Measurements from ENCODE around the gene MAGI2. TPM values are rescaled to one million over a fixed set of nuclear protein-coding genes. Genes with fewer than 3 reads are reported as not detected.

The MAGI2 gene
- total RNA-seq, 4 donors from 2014 or later: 0.23 to 5.5 (median 0.45) TPM

- no peaks in the 10 kb centered on the region for H3K4me1 ChIP-seq
- no peaks in the 10 kb centered on the region for H3K36me3 ChIP-seq
- no peaks in the 10 kb centered on the region for H3K27me3 ChIP-seq
- TF ChIP-seq CTCF (IDR thresholded peaks at IDR 0.05) (no peak), POLR2A (IDR thresholded peaks at IDR 0.05) (no peak)
- no peak overlapping the region for H3K27ac ChIP-seq
- intact Hi-C loops (cut with DNase I): no loop called here
- H3K9me3 ChIP-seq: no peaks in the 10 kb centered on the region
- WGBS, 2 donors: 72 to 80% methylated on average over 3 of the region's 3 CpGs
- no peak overlapping the region for H3K4me3 ChIP-seq
- DNase-seq: no peak
Observed at GRCh38 chr7:78712111-78712510, 741.4 kb downstream of the MAGI2 start.

GRCh38 chr7:78709658-78710057 lies 743.8 kb downstream of the MAGI2 start:
- H3K4me3 ChIP-seq: no peak overlapping the region
- TF ChIP-seq CTCF (IDR thresholded peaks at IDR 0.05) (no peak), POLR2A (IDR thresholded peaks at IDR 0.05) (no peak)
- no peaks in the 10 kb centered on the region for H3K4me1 ChIP-seq
- H3K27ac ChIP-seq: no peak overlapping the region
- no peaks in the 10 kb centered on the region for H3K27me3 ChIP-seq
- intact Hi-C loops (cut with DNase I): no loop called here
- no peaks in the 10 kb centered on the region for H3K36me3 ChIP-seq
- no peak for DNase-seq
- H3K9me3 ChIP-seq: no peaks in the 10 kb centered on the region
- 91 to 100% methylated on average over 1 of the region's 1 CpG for WGBS, 2 donors

- no peaks in the 10 kb centered on the region for H3K9me3 ChIP-seq
- no peaks in the 10 kb centered on the region for H3K27me3 ChIP-seq
- H3K36me3 ChIP-seq: no peaks in the 10 kb centered on the region
- no peaks in the 10 kb centered on the region for H3K4me1 ChIP-seq
- TF ChIP-seq POLR2A (IDR thresholded peaks at IDR 0.05) (no peak), CTCF (IDR thresholded peaks at IDR 0.05) (no peak)
- no peak overlapping the region for H3K4me3 ChIP-seq
- no peak for DNase-seq
- intact Hi-C loops (cut with DNase I): no loop called here
- H3K27ac ChIP-seq: no peak overlapping the region
- WGBS, 2 donors: 66 to 89% methylated on average over 3 of the region's 3 CpGs
Observed at GRCh38 chr7:78704504-78704903, 749.0 kb downstream of the MAGI2 start.

- no peak for TF ChIP-seq CTCF (IDR thresholded peaks at IDR 0.05)
- TF ChIP-seq POLR2A (IDR thresholded peaks at IDR 0.05): no peak
- intact Hi-C loops (cut with DNase I): no loop called here
- H3K4me1 ChIP-seq: no peaks in the 10 kb centered on the region
- no peaks in the 10 kb centered on the region for H3K9me3 ChIP-seq
- DNase-seq: no peak
- H3K4me3 ChIP-seq: no peak overlapping the region
- H3K27ac ChIP-seq: no peak overlapping the region
- 86 to 88% methylated on average over 2 of the region's 2 CpGs for WGBS, 2 donors
- no peaks in the 10 kb centered on the region for H3K36me3 ChIP-seq
- H3K27me3 ChIP-seq: no peaks in the 10 kb centered on the region
Observed at GRCh38 chr7:78703391-78703790, 750.1 kb downstream of the MAGI2 start.

- Histone ChIP-seq H3K27me3 (no peaks in the 10 kb centered on the region), H3K4me1 (no peaks in the 10 kb centered on the region), H3K4me3 (no peak overlapping the region), H3K36me3 (no peaks in the 10 kb centered on the region), H3K9me3 (no peaks in the 10 kb centered on the region), H3K27ac (no peak overlapping the region)
- no peak for DNase-seq
- TF ChIP-seq CTCF (IDR thresholded peaks at IDR 0.05) (no peak), POLR2A (IDR thresholded peaks at IDR 0.05) (no peak)
- intact Hi-C loops (cut with DNase I): no loop called here
Observed at GRCh38 chr7:78702770-78703169, 750.7 kb downstream of the MAGI2 start.

All from esophagus squamous epithelium (tissue), 5 donors.